SK-N-SH (cell line): ENCODE measurements around the gene ATP8B3. TPM values are rescaled to one million over a fixed set of nuclear protein-coding genes. Genes with fewer than 3 reads are reported as not detected.

Experiments used
- CTCF ChIA-PET: fragments of 300-600, 350-600 bp; formaldehyde crosslinking; extraction: SDS; loops from one replicate; lab custom pipeline; 2021; lab: Yijun Ruan, JAX
- POLR2A ChIA-PET: fragments of 350-600 bp; sonication (Branson Sonifier 250); formaldehyde crosslinking; extraction: SDS; loops from one replicate; lab custom pipeline; 2020; ENCODE audit warnings: antibody characterized with exemption, inconsistent platforms; lab: Yijun Ruan, JAX
- DNase-seq: peaks from one replicate; pipeline ENCODE4 v3.0.0; 2012
- H2AFZ ChIP-seq: fragments of 200-600 bp; sonication (generic); 2 replicates; pipeline ENCODE4 v1.8.1; 2016; ENCODE audit warnings: antibody characterized with exemption, mild to moderate bottlenecking, low read depth
- H3F3A ChIP-seq: fragments of 200-600 bp; sonication (generic); replicated peaks from 2 replicates; pipeline ENCODE3; 2016; ENCODE audit warnings: antibody characterized with exemption, mild to moderate bottlenecking; ENCODE audit not compliant: insufficient read depth
- H3K27ac ChIP-seq, 2 experiments: fragments of 200-500 bp in 1 of 2; fragments of 200-600 bp in 1 of 2; sonication (Bioruptor generic) in 1 of 2; sonication (generic), shearing (Covaris generic) in 1 of 2; 2 replicates each; pipeline versions ENCODE4 v1.5.1 to v1.6.1; 2014 to 2016; ENCODE audit warnings: low read depth in 2 of 2, inconsistent platforms in 1 of 2, low read length in 1 of 2, mild to moderate bottlenecking in 1 of 2, mixed read lengths in 1 of 2
- H3K27me3 ChIP-seq: fragments of 200-600 bp; sonication (generic), shearing (Covaris generic); 2 replicates; pipeline ENCODE4 v1.6.1; 2016; ENCODE audit warnings: mixed run types; ENCODE audit not compliant: insufficient read depth
- H3K36me3 ChIP-seq, 2 experiments: fragments of 200-500 bp in 1 of 2; fragments of 200-600 bp in 1 of 2; sonication (Bioruptor generic) in 1 of 2; sonication (generic) in 1 of 2; replicated peaks in 1 of 2; 2 replicates each; pipeline versions ENCODE3 to v1.5.1; 2014 to 2016; ENCODE audit warnings: low read length in 1 of 2, mild to moderate bottlenecking in 1 of 2; ENCODE audit not compliant: insufficient read depth in 2 of 2, control insufficient read depth in 1 of 2
- H3K4me1 ChIP-seq, 2 experiments: fragments of 200-500 bp in 1 of 2; fragments of 200-600 bp in 1 of 2; sonication (Bioruptor generic) in 1 of 2; sonication (generic), shearing (Covaris generic) in 1 of 2; 2 replicates each; pipeline versions ENCODE4 v1.5.1 to v1.6.1; 2014 to 2016; ENCODE audit warnings: low read depth in 1 of 2, low read length in 1 of 2, mixed run types in 1 of 2; ENCODE audit not compliant: insufficient read depth in 2 of 2, control insufficient read depth in 1 of 2
- H3K4me2 ChIP-seq: fragments of 200-600 bp; sonication (generic), shearing (Covaris generic); 2 replicates; pipeline ENCODE4 v1.6.1; 2017; ENCODE audit warnings: mixed run types
- H3K4me3 ChIP-seq, 2 experiments: fragments of 200-500 bp in 1 of 2; fragments of 200-600 bp in 1 of 2; sonication (Bioruptor generic) in 1 of 2; sonication (generic), shearing (Covaris generic) in 1 of 2; 2 replicates each; pipeline versions ENCODE4 v1.5.1 to v1.8.1; 2014 to 2016; ENCODE audit warnings: low read depth in 2 of 2, inconsistent platforms in 1 of 2, low read length in 1 of 2, mild to moderate bottlenecking in 1 of 2, mixed read lengths in 1 of 2, moderate library complexity in 1 of 2
- H3K79me2 ChIP-seq: fragments of 200-600 bp; sonication (generic); 2 replicates; pipeline ENCODE4 v1.8.1; 2017; ENCODE audit warnings: mild to moderate bottlenecking; ENCODE audit not compliant: insufficient read depth
- H3K9ac ChIP-seq: fragments of 200-600 bp; sonication (generic); 2 replicates; pipeline ENCODE4 v1.6.1; 2017; ENCODE audit warnings: mixed run types
- H3K9me2 ChIP-seq: fragments of 200-600 bp; sonication (generic); 2 replicates; pipeline ENCODE4 v1.6.1; 2017; ENCODE audit warnings: mixed run types
- H3K9me3 ChIP-seq: fragments of 200-600 bp; sonication (generic); 2 replicates; pipeline ENCODE4 v1.6.1; 2017; ENCODE audit warnings: mixed run types, mild to moderate bottlenecking, moderate library complexity
- H4K20me1 ChIP-seq: fragments of 200-600 bp; sonication (generic); 2 replicates; pipeline ENCODE4 v1.6.1; 2017; ENCODE audit warnings: mild to moderate bottlenecking, mixed run types; ENCODE audit not compliant: insufficient read depth
- CHD2 ChIP-seq: fragments of 150-350 bp; IDR thresholded peaks from 2 replicates; pipeline ENCODE4 v1.6.1; 2018; ENCODE audit warnings: low read length; ENCODE audit not compliant: partially characterized antibody
- GABPA ChIP-seq: IDR thresholded peaks from 2 replicates; pipeline ENCODE4 v1.4.0; 2012; ENCODE audit warnings: low read depth, mild to moderate bottlenecking
- JUND ChIP-seq: IDR thresholded peaks from 2 replicates; pipeline ENCODE4 v1.4.0; 2012
- POLR2AphosphoS5 ChIP-seq: IDR thresholded peaks from 2 replicates; pipeline ENCODE4 v1.6.1; 2012; ENCODE audit warnings: low read depth, low read length
- RCOR1 ChIP-seq: fragments of 150-350 bp; IDR thresholded peaks from 2 replicates; pipeline ENCODE4 v1.6.1; 2017; ENCODE audit warnings: antibody characterized with exemption, low read length
- REST ChIP-seq: IDR thresholded peaks from 2 replicates; pipeline ENCODE4 v1.6.1; 2012; ENCODE audit warnings: mild to moderate bottlenecking, low read depth, low read length, moderate library complexity
- SIN3A ChIP-seq: IDR thresholded peaks from 2 replicates; pipeline ENCODE4 v1.6.1; 2012; ENCODE audit warnings: low read depth, mild to moderate bottlenecking, low read length, moderate library complexity, borderline replicate concordance
- SMC3 ChIP-seq: IDR thresholded peaks from 2 replicates; pipeline ENCODE4 v1.6.1; 2012; ENCODE audit warnings: low read depth, low read length, improper control_type of control experiment
- TCF12 ChIP-seq: IDR thresholded peaks from 2 replicates; pipeline ENCODE4 v1.4.0; 2012
- WGBS: methylation state at CpG from one replicate; pipeline ENCODE4 v1.1.6; 2017; ENCODE audit warnings: low lambda C conversion rate; 5-methylcytosine and 5-hydroxymethylcytosine counted together
- polyA plus RNA-seq, 3 experiments: library from polyadenylated mRNA; depleted of rRNA; stranded (reverse); fragments of >200 nt; gene quantifications; 2 replicates each; pipeline ENCODE4 v1.2.3, GENCODE V29; 2012
- TF ChIP-seq, protein P1 (sequence below): IDR thresholded peaks from 2 replicates; pipeline ENCODE4 v1.4.0; 2012; ENCODE audit warnings: low read depth, borderline replicate concordance
- TF ChIP-seq, protein P2 (sequence below): IDR thresholded peaks from 2 replicates; pipeline ENCODE4 v1.4.0; 2012; ENCODE audit warnings: low read depth, borderline replicate concordance

ATP8B3 gene
- polyA plus RNA-seq, 1 of the 3 experiments (the other 2 are of a cell fraction), result 8.0 TPM

DNA sequence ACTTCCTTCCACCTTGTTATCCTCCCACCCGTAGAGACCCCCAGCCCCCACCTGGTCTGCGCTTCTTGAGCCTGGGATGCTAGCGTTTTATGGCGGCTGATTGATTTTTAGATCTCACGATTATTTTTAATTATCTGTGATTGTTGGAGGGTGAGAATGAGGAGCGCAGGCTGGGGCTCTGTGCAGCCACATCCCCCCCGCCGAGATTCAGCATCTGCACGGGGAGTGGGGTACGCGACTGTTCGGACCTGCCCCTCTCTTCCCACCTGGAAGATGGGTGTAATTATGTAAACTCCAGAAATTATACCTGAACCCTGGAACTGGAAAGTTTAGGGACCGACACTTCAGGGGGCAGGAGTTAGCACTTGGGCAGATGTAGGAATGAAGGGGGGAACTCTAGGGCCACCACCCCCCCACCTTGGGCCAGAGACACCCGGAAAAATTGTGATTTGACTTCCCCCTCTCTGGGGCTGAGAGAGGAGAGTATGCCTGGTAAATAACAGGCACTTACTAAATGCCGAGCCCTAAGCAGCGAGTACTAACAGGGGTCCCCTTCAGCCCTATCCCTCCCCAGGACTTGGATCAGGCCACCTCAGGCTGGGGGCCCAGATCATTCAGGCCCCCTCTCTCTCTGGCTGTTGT, 60.6 kb downstream of the ATP8B3 start:
- H4K20me1 ChIP-seq, result peaks cover 53% of the 10 kb centered on the region
- H2AFZ ChIP-seq, result no peak overlapping the region
- H3K4me1 ChIP-seq, result no peaks in the 10 kb centered on the region
- peaks cover 83% of the 10 kb centered on the region for H3K27me3 ChIP-seq
- H3K27ac ChIP-seq, result no peak overlapping the region
- no peaks in the 10 kb centered on the region for H3K9me3 ChIP-seq
- DNase-seq, result no peak
- POLR2A ChIA-PET, result no interaction called here
- TF ChIP-seq RCOR1 (no peak), SMC3 (no peak), TCF12 (no peak)
- no peak overlapping the region for H3K4me3 ChIP-seq
- no peak overlapping the region for H3K4me2 ChIP-seq
- CTCF ChIA-PET, result interaction anchor here (0.9 to 2.9 kb wide), 11 partner anchors 13 to 102 kb away, joined by 3 to 10 read pairs (median 4); no protein-coding TSS in a partner anchor
- WGBS, result 3% methylated on average over 16 of the region's 16 CpGs
- no peaks in the 10 kb centered on the region for H3K9me2 ChIP-seq
- H3K9ac ChIP-seq, result no peak overlapping the region
- peaks cover 6% of the 10 kb centered on the region for H3F3A ChIP-seq
- H3K36me3 ChIP-seq, result no peaks in the 10 kb centered on the region
- H3K79me2 ChIP-seq, result no peaks in the 10 kb centered on the region

DNA sequence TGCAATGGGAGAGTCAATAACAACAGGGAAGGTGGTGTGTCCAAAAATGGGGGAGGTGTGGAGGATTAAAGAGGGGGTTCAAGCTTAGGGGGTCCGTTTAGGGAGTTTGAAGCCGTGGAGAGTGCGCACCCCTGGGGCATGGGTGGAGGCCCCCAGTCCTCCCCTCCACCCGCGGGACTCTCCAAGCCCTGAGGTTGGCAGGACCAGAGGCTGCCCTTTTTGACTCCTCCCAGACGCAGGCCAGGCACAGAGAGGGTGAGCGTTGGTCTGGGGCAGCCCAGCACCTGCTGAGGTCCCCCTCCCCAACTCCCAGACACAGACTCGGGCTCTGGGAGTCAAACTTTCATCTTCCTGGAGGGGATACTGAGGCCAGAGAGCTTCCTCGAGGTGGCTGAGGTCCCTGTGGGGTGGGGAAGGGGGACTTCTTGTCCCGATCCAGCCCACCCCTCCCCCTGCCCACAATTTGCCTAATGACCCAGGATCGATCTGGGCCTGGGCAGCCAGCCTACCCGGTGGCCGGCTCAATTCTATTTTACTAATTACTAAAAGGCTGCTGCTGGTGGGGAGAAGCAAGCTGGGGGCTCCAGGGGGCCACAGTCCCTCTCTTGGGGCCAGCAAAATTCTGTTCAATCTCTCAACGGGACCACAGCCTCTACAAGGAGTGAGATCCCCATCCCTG, 61.6 kb downstream of the ATP8B3 start:
- no peak for DNase-seq
- Histone ChIP-seq H3K9me2 (no peaks in the 10 kb centered on the region), H3K4me3 (no peak overlapping the region), H3K36me3 (no peaks in the 10 kb centered on the region), H3K4me1 (no peaks in the 10 kb centered on the region), H3K9ac (no peak overlapping the region), H3K79me2 (no peaks in the 10 kb centered on the region), H3K4me2 (no peak overlapping the region), H2AFZ (no peak overlapping the region), H3K9me3 (no peaks in the 10 kb centered on the region), H3K27me3 (peaks cover 77% of the 10 kb centered on the region), H4K20me1 (peaks cover 47% of the 10 kb centered on the region; the same call in 1 of the 2 replicates), H3F3A (peaks cover 8% of the 10 kb centered on the region), H3K27ac (no peak overlapping the region)
- POLR2A ChIA-PET, result no interaction called here
- CTCF ChIA-PET, result interaction anchor here (1.0 to 2.9 kb wide), 9 partner anchors 14 to 103 kb away, joined by 3 to 10 read pairs (median 7); no protein-coding TSS in a partner anchor
- TF ChIP-seq CHD2 (no peak), GABPA (no peak)
- 0% methylated on average over 11 of the region's 14 CpGs for WGBS

DNA sequence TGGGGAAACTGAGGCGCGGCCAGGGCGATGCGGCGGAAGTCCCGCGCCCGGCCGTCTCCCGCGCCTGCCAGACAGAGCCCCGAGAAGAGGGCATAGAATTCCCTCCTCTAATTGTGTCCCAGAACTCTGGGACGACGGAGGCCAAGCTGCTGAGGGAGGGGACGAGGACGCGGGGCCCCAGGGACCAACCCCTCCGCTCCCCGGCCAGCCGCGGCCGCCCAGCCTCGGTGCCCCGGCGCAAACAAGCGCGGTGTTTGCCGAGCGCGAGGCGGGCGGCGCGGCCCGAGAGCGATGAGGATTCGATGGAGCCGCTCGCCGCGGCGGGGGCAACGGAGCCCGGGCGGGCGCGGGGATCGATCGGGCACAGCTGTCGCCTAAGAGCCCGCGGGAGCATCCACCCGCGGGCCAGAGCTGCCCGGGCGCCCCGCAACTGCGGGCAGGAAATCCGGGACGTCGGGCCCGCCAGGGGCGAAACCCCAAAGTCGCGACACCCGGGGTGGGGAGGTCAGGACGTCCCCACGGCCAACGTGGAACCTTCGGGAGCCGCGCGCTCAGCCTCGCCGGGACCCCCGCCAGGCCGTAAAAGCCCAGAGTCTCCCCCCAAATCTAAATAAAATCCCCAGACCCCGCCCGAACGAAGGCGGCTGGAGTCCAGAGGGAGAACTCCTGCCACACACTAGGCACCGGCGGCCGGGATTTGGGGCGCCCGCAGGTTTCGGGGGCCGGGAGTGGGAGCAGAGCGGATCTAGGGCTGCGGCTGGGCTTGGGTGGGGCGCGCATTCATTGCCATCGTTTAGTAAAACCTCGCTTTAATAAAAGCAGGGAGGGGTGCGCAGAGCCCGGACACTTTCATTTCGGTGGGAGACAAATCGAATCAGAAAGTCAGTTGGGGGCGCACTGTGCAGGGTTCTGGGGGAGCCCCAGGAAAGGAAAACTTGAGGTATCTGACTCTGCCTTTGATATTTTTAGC, 62.4 kb downstream of the ATP8B3 start:
- no peak overlapping the region for H3K27ac ChIP-seq
- no peak overlapping the region for H3K9ac ChIP-seq
- H3K36me3 ChIP-seq, result no peaks in the 10 kb centered on the region
- H3K79me2 ChIP-seq, result no peaks in the 10 kb centered on the region
- H3K9me3 ChIP-seq, result no peaks in the 10 kb centered on the region
- no peak overlapping the region for H2AFZ ChIP-seq
- WGBS, result 8% methylated on average over 8 of the region's 99 CpGs
- peaks cover 77% of the 10 kb centered on the region for H3K27me3 ChIP-seq
- H3K4me2 ChIP-seq, result peak overlapping the region; percentile 19; the same call in 1 of the 2 replicates
- ChIA-PET POLR2A (no interaction called here), CTCF (interaction anchor here (1.2 to 2.9 kb wide), 6 partner anchors 14 to 77 kb away, joined by 3 to 10 read pairs (median 7); no protein-coding TSS in a partner anchor)
- DNase-seq, result no peak
- no peaks in the 10 kb centered on the region for H3K9me2 ChIP-seq
- H3K4me3 ChIP-seq, result no peak overlapping the region
- H3F3A ChIP-seq, result peaks cover 8% of the 10 kb centered on the region
- peaks cover 41% of the 10 kb centered on the region; the same call in 1 of the 2 replicates for H4K20me1 ChIP-seq
- H3K4me1 ChIP-seq, result no peaks in the 10 kb centered on the region
- TF ChIP-seq REST, result no peak
- TF ChIP-seq, protein P1, sequence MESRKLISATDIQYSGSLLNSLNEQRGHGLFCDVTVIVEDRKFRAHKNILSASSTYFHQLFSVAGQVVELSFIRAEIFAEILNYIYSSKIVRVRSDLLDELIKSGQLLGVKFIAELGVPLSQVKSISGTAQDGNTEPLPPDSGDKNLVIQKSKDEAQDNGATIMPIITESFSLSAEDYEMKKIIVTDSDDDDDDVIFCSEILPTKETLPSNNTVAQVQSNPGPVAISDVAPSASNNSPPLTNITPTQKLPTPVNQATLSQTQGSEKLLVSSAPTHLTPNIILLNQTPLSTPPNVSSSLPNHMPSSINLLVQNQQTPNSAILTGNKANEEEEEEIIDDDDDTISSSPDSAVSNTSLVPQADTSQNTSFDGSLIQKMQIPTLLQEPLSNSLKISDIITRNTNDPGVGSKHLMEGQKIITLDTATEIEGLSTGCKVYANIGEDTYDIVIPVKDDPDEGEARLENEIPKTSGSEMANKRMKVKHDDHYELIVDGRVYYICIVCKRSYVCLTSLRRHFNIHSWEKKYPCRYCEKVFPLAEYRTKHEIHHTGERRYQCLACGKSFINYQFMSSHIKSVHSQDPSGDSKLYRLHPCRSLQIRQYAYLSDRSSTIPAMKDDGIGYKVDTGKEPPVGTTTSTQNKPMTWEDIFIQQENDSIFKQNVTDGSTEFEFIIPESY, result no peak
- no peak for TF ChIP-seq TCF12
- no peak for TF ChIP-seq POLR2AphosphoS5
- TF ChIP-seq SIN3A, result no peak
- TF ChIP-seq, protein P2, sequence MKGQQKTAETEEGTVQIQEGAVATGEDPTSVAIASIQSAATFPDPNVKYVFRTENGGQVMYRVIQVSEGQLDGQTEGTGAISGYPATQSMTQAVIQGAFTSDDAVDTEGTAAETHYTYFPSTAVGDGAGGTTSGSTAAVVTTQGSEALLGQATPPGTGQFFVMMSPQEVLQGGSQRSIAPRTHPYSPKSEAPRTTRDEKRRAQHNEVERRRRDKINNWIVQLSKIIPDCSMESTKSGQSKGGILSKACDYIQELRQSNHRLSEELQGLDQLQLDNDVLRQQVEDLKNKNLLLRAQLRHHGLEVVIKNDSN, result no peak
- no peak for TF ChIP-seq JUND
